Stimulated activated naive CD8-positive, alpha-beta T cell treated with anti-CD3 and anti-CD28 coated beads, Interleukin-15, amount 100 ng/mL, for 72 hours (primary cell): ENCODE results near the gene TMCC1.
A peak's percentile ranks its signal among the peaks of the same experiment; 100 is the strongest.
"Not testable (repeated sequence)": the region's sequence is repeated elsewhere in the genome, so short reads cannot be mapped to it uniquely, and the experiment has no call there.

ENCODE experiments used
- ATAC-seq: fragments of 150-1000 bp; cut with Tn5 transposase; 2 replicates; pipeline ENCODE4 v1.10.0; 2021; ENCODE audit warnings: mild to moderate bottlenecking, moderate library complexity
- DNase-seq, 2 donors: peaks; one replicate each; pipeline ENCODE4 v3.0.0; 2021 to 2022
- H3K27ac Mint-ChIP-seq, 2 donors: one replicate each; pipeline ENCODE4 v1.8.0; 2022; ENCODE audit warnings: mild to moderate bottlenecking in 2 of 2, mixed read lengths in 2 of 2, moderate library complexity in 2 of 2
- H3K27me3 Mint-ChIP-seq: one replicate; pipeline ENCODE4 v1.8.0; 2022; ENCODE audit warnings: mixed read lengths
- H3K4me1 Mint-ChIP-seq: one replicate; pipeline ENCODE4 v1.8.0; 2022; ENCODE audit warnings: mild to moderate bottlenecking, mixed read lengths
- H3K4me3 Mint-ChIP-seq, 2 donors: one replicate each; pipeline ENCODE4 v1.8.0; 2022; ENCODE audit warnings: mild to moderate bottlenecking in 2 of 2, mixed read lengths in 2 of 2, moderate library complexity in 1 of 2
- H3K9me3 Mint-ChIP-seq, 2 donors: one replicate each; pipeline ENCODE4 v1.8.0; 2022; ENCODE audit warnings: mixed read lengths in 2 of 2

TMCC1 gene

GRCh38 chr3:129913618-129914017 is 20.1 kb upstream of the TMCC1 start:
- H3K4me3 Mint-ChIP-seq, result no peak overlapping the region

GRCh38 chr3:129911261-129911861 is 17.9 kb upstream of the TMCC1 start:
- Mint-ChIP-seq H3K27ac (no peak overlapping the region), H3K4me1 (no peaks in the 10 kb centered on the region), H3K9me3 (peaks cover 10 to 18% of the 10 kb centered on the region in 2 donors), H3K4me3 (no peak overlapping the region), H3K27me3 (no peaks in the 10 kb centered on the region)
- ATAC-seq (no peak), DNase-seq (no peak)

More at GRCh38 chr3:129913618-129914017, 20.1 kb upstream of the TMCC1 start:
- DNase-seq (no peak), ATAC-seq (no peak)
- Mint-ChIP-seq H3K27me3 (no peaks in the 10 kb centered on the region), H3K9me3 (peaks cover 21 to 40% of the 10 kb centered on the region in 2 donors), H3K4me1 (no peaks in the 10 kb centered on the region), H3K27ac (no peak overlapping the region)

GRCh38 chr3:129909235-129909634 is 15.7 kb upstream of the TMCC1 start:
- H3K27ac Mint-ChIP-seq, DNase-seq, ATAC-seq, H3K27me3 Mint-ChIP-seq, H3K4me3 Mint-ChIP-seq, H3K4me1 Mint-ChIP-seq: not testable (repeated sequence)
- H3K9me3 Mint-ChIP-seq, result peaks cover 6 to 22% of the 10 kb centered on the region in 2 donors

GRCh38 chr3:129908417-129908816 is 14.9 kb upstream of the TMCC1 start:
- H3K27me3 Mint-ChIP-seq, result no peaks in the 10 kb centered on the region
- H3K4me1 Mint-ChIP-seq, result no peaks in the 10 kb centered on the region
- ATAC-seq (no peak), DNase-seq (no peak)
- no peak overlapping the region for H3K27ac Mint-ChIP-seq
- H3K4me3 Mint-ChIP-seq, result no peak overlapping the region
- H3K9me3 Mint-ChIP-seq, result peaks cover 6 to 22% of the 10 kb centered on the region in 2 donors

- H3K4me1 Mint-ChIP-seq, H3K27ac Mint-ChIP-seq, H3K4me3 Mint-ChIP-seq, DNase-seq, H3K27me3 Mint-ChIP-seq, ATAC-seq: not testable (repeated sequence)
- peaks cover 6 to 20% of the 10 kb centered on the region in 2 donors for H3K9me3 Mint-ChIP-seq
Measured at GRCh38 chr3:129901272-129901671, 7.8 kb upstream of the TMCC1 start.

GRCh38 chr3:129897026-129897425 is 3.5 kb upstream of the TMCC1 start:
- Mint-ChIP-seq H3K4me3 (no peak overlapping the region), H3K27me3 (no peaks in the 10 kb centered on the region), H3K4me1 (peaks cover 13% of the 10 kb centered on the region), H3K9me3 (no peaks in the 10 kb centered on the region), H3K27ac (no peak overlapping the region)
- ATAC-seq (no peak), DNase-seq (no peak)

GRCh38 chr3:129892857-129893580 is 492 bp downstream of the TMCC1 start:
- Mint-ChIP-seq H3K9me3 (no peaks in the 10 kb centered on the region), H3K4me3 (peak overlapping the region; percentile 95), H3K27ac (peak overlapping the region; percentile 92 to 94), H3K4me1 (peaks cover 50% of the 10 kb centered on the region), H3K27me3 (no peaks in the 10 kb centered on the region)
- ATAC-seq (peak; percentile 85), DNase-seq (peak; percentile 76 to 81)

- H3K27ac Mint-ChIP-seq, result peak overlapping the region; percentile 92 to 94
- H3K9me3 Mint-ChIP-seq, result no peaks in the 10 kb centered on the region
- H3K27me3 Mint-ChIP-seq, result no peaks in the 10 kb centered on the region
- DNase-seq (no peak), ATAC-seq (no peak)
- peaks cover 55% of the 10 kb centered on the region for H3K4me1 Mint-ChIP-seq
- peak overlapping the region; percentile 95 for H3K4me3 Mint-ChIP-seq
Measured at GRCh38 chr3:129892486-129892856, 1.0 kb downstream of the TMCC1 start.

- Mint-ChIP-seq H3K4me1 (peaks cover 55% of the 10 kb centered on the region), H3K27ac (no peak overlapping the region), H3K4me3 (peak overlapping the region in 1 of 2 donors; percentile 39), H3K27me3 (no peaks in the 10 kb centered on the region), H3K9me3 (no peaks in the 10 kb centered on the region)
- DNase-seq (no peak), ATAC-seq (no peak)
Measured at GRCh38 chr3:129890891-129891290, 2.6 kb downstream of the TMCC1 start.

GRCh38 chr3:129890125-129890524 is 3.4 kb downstream of the TMCC1 start:
- DNase-seq (no peak), ATAC-seq (no peak)
- H3K9me3 Mint-ChIP-seq, result no peaks in the 10 kb centered on the region
- no peaks in the 10 kb centered on the region for H3K27me3 Mint-ChIP-seq
- H3K27ac Mint-ChIP-seq, result no peak overlapping the region
- peak overlapping the region in 1 of 2 donors; percentile 8 for H3K4me3 Mint-ChIP-seq
- peaks cover 55% of the 10 kb centered on the region for H3K4me1 Mint-ChIP-seq

- no peak for ATAC-seq
- no peak for DNase-seq
- Mint-ChIP-seq H3K27me3 (no peaks in the 10 kb centered on the region), H3K9me3 (no peaks in the 10 kb centered on the region), H3K27ac (no peak overlapping the region), H3K4me1 (peaks cover 48% of the 10 kb centered on the region), H3K4me3 (no peak overlapping the region)
Measured at GRCh38 chr3:129888771-129889170, 4.7 kb downstream of the TMCC1 start.

GRCh38 chr3:129881261-129881660 is 12.2 kb downstream of the TMCC1 start:
- Mint-ChIP-seq H3K27ac (no peak overlapping the region), H3K4me1 (peaks cover 19% of the 10 kb centered on the region), H3K27me3 (no peaks in the 10 kb centered on the region), H3K9me3 (no peaks in the 10 kb centered on the region), H3K4me3 (no peak overlapping the region)
- DNase-seq, result no peak
- no peak for ATAC-seq

- Mint-ChIP-seq H3K9me3 (no peaks in the 10 kb centered on the region), H3K4me1 (peaks cover 19% of the 10 kb centered on the region), H3K27ac (no peak overlapping the region), H3K4me3 (no peak overlapping the region), H3K27me3 (no peaks in the 10 kb centered on the region)
- DNase-seq, result no peak
- no peak for ATAC-seq
Measured at GRCh38 chr3:129878355-129878754, 15.2 kb downstream of the TMCC1 start.

GRCh38 chr3:129874479-129874878 is 19.0 kb downstream of the TMCC1 start:
- peaks cover 19% of the 10 kb centered on the region for H3K4me1 Mint-ChIP-seq
- not testable (repeated sequence) for ATAC-seq, DNase-seq, H3K9me3 Mint-ChIP-seq, H3K4me3 Mint-ChIP-seq, H3K27ac Mint-ChIP-seq, H3K27me3 Mint-ChIP-seq

GRCh38 chr3:129868912-129869311 is 24.6 kb downstream of the TMCC1 start:
- ATAC-seq, result no peak

GRCh38 chr3:129867506-129868124 is 25.9 kb downstream of the TMCC1 start:
- Mint-ChIP-seq H3K4me1 (peaks cover 11% of the 10 kb centered on the region), H3K27me3 (no peaks in the 10 kb centered on the region), H3K27ac (no peak overlapping the region), H3K4me3 (no peak overlapping the region), H3K9me3 (no peaks in the 10 kb centered on the region)
- ATAC-seq, result no peak
- no peak for DNase-seq

More at GRCh38 chr3:129868912-129869311, 24.6 kb downstream of the TMCC1 start:
- DNase-seq, result no peak
- H3K27ac Mint-ChIP-seq, result no peak overlapping the region
- peaks cover 10% of the 10 kb centered on the region for H3K4me1 Mint-ChIP-seq
- H3K27me3 Mint-ChIP-seq, result no peaks in the 10 kb centered on the region
- H3K4me3 Mint-ChIP-seq, result no peak overlapping the region
- no peaks in the 10 kb centered on the region for H3K9me3 Mint-ChIP-seq
